Prostate gland (tissue), 2 donors: ENCODE data around the gene CCDC107.
"Not testable (repeated sequence)": the region's sequence is repeated elsewhere in the genome, so short reads cannot be mapped to it uniquely, and the experiment has no call there.

Experiments used
- POLR2A ChIP-seq: fragments of 450-650 bp; IDR thresholded peaks from one replicate; pipeline ENCODE4 v1.6.1; 2016; ENCODE audit warnings: antibody characterized with exemption, mild to moderate bottlenecking
- TF ChIP-seq, protein P1 (sequence below), 4 experiments: fragments of 200-600 bp in 2 of 4; fragments of 450-650 bp in 2 of 4; sonication (generic) in 2 of 4; IDR thresholded peaks; 1 replicate in 3 of 4; 2 replicates in 1 of 4; pipeline ENCODE4 v1.5.1; 2016 to 2019; ENCODE audit warnings: antibody characterized with exemption in 4 of 4, mild to moderate bottlenecking in 2 of 4, moderate library complexity in 2 of 4

DNA sequence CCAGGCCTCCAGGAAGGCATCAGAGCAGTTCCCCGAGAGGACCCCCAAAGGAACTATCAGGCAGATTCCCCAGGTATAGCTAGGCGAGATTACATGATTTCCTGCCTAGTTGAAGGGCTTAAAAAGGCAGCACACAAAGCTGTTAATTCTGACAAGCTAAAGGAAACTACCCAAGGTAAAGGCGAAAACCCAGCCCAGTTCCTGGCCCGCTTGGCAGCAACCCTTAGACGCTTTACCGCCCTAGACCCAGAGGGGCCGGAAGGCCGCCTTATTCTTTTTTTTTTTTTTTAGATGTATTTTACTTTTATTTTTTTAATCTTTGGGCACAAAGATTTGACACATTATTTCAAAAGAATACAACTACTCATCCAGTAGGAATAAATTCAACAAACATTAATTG lies 19.3 kb upstream of the CCDC107 start:
- TF ChIP-seq, protein P1, sequence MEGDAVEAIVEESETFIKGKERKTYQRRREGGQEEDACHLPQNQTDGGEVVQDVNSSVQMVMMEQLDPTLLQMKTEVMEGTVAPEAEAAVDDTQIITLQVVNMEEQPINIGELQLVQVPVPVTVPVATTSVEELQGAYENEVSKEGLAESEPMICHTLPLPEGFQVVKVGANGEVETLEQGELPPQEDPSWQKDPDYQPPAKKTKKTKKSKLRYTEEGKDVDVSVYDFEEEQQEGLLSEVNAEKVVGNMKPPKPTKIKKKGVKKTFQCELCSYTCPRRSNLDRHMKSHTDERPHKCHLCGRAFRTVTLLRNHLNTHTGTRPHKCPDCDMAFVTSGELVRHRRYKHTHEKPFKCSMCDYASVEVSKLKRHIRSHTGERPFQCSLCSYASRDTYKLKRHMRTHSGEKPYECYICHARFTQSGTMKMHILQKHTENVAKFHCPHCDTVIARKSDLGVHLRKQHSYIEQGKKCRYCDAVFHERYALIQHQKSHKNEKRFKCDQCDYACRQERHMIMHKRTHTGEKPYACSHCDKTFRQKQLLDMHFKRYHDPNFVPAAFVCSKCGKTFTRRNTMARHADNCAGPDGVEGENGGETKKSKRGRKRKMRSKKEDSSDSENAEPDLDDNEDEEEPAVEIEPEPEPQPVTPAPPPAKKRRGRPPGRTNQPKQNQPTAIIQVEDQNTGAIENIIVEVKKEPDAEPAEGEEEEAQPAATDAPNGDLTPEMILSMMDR (IDR thresholded peaks at IDR 0.05): not testable (repeated sequence)
- not testable (repeated sequence) for TF ChIP-seq POLR2A
